Keratinocyte (primary cell): ENCODE data around the gene PCP4L1. TPM values are rescaled to one million over a fixed set of nuclear protein-coding genes. Genes with fewer than 3 reads are reported as not detected.
"Not testable (repeated sequence)": the region's sequence is repeated elsewhere in the genome, so short reads cannot be mapped to it uniquely, and the experiment has no call there.

Source experiments
- DNase-seq: peaks from one replicate; pipeline ENCODE4 v3.0.0-alpha.2; 2011; ENCODE audit warnings: low read depth, missing footprints, low spot score
- FAIRE-seq: peaks from 2 replicates; lab custom pipeline; 2011; peaks lifted over from hg19 to GRCh38; lab: Jason Lieb, UNC
- H2AFZ ChIP-seq: 2 replicates; pipeline ENCODE4 v1.6.0; 2012; ENCODE audit warnings: low read length, control low read depth, inconsistent platforms; ENCODE audit not compliant: control insufficient read depth
- H3K27ac ChIP-seq: 2 replicates; pipeline ENCODE4 v1.5.1; 2011; ENCODE audit warnings: low read length; ENCODE audit not compliant: control insufficient read depth, insufficient read depth
- H3K27me3 ChIP-seq: 3 replicates; pipeline ENCODE4 v1.6.0; 2011; ENCODE audit warnings: low read length; ENCODE audit not compliant: control insufficient read depth, insufficient read depth; ENCODE audit errors: extremely low read depth
- H3K36me3 ChIP-seq, 2 experiments: 2 replicates in 1 of 2; 3 replicates in 1 of 2; pipeline ENCODE4 v1.5.1; 2011; ENCODE audit warnings: low read length in 2 of 2, mild to moderate bottlenecking in 1 of 2; ENCODE audit not compliant: control insufficient read depth in 2 of 2, insufficient read depth in 2 of 2; ENCODE audit errors: extremely low read depth in 1 of 2
- H3K4me1 ChIP-seq: 3 replicates; pipeline ENCODE4 v1.5.1; 2011; ENCODE audit warnings: low read length; ENCODE audit not compliant: control insufficient read depth, insufficient read depth; ENCODE audit errors: extremely low read depth
- H3K4me2 ChIP-seq: 3 replicates; pipeline ENCODE4 v1.6.0; 2011; ENCODE audit warnings: low read depth, low read length; ENCODE audit not compliant: control insufficient read depth, insufficient read depth; ENCODE audit errors: extremely low read depth
- H3K4me3 ChIP-seq, 3 experiments: fragments of 200-600 bp in 1 of 3; sonication (generic) in 1 of 3; 2 replicates in 2 of 3; 3 replicates in 1 of 3; pipeline ENCODE4 v1.5.1; 2011 to 2016; ENCODE audit warnings: low read length in 3 of 3, mild to moderate bottlenecking in 3 of 3, control low read depth in 2 of 3, inconsistent platforms in 1 of 3, low read depth in 1 of 3, mixed read lengths in 1 of 3, mixed run types in 1 of 3, moderate library complexity in 1 of 3; ENCODE audit not compliant: control insufficient read depth in 2 of 3, insufficient read depth in 2 of 3; ENCODE audit errors: extremely low read depth in 1 of 3
- H3K79me2 ChIP-seq: 2 replicates; pipeline ENCODE4 v1.6.0; 2012; ENCODE audit warnings: low read length; ENCODE audit not compliant: control insufficient read depth, insufficient read depth
- H3K9ac ChIP-seq: 3 replicates; pipeline ENCODE4 v1.6.0; 2011; ENCODE audit warnings: low read length; ENCODE audit not compliant: control insufficient read depth, insufficient read depth; ENCODE audit errors: extremely low read depth
- H3K9me1 ChIP-seq: 3 replicates; pipeline ENCODE4 v1.6.0; 2011; ENCODE audit warnings: low read length; ENCODE audit not compliant: control insufficient read depth, insufficient read depth; ENCODE audit errors: extremely low read depth
- H3K9me3 ChIP-seq: 2 replicates; pipeline ENCODE4 v1.5.1; 2012; ENCODE audit warnings: low read depth, low read length; ENCODE audit not compliant: control insufficient read depth
- H4K20me1 ChIP-seq: 3 replicates; pipeline ENCODE4 v1.6.0; 2011; ENCODE audit warnings: low read length; ENCODE audit not compliant: control insufficient read depth, insufficient read depth; ENCODE audit errors: extremely low read depth
- CTCF ChIP-seq, 3 experiments: IDR thresholded peaks in 1 of 3; conservative IDR thresholded peaks in 1 of 3; optimal IDR thresholded peaks in 1 of 3; 2 replicates in 2 of 3; 3 replicates in 1 of 3; pipeline versions ENCODE3 to v1.5.1; 2011; ENCODE audit warnings: low read length in 3 of 3, mild to moderate bottlenecking in 3 of 3, moderate library complexity in 2 of 3, control low read depth in 1 of 3, inconsistent platforms in 1 of 3; ENCODE audit not compliant: insufficient read depth in 2 of 3; ENCODE audit errors: extremely low read depth in 1 of 3
- EZH2 ChIP-seq: IDR thresholded peaks from one replicate; pipeline ENCODE4 v1.6.1; 2012; ENCODE audit warnings: inconsistent platforms, mild to moderate bottlenecking, low read length, moderate library complexity
- dilution Hi-C: fragments of 300-500 bp; cut with MboI; formaldehyde crosslinking; loops from one replicate; pipeline ENCODE4 v1.7.0; 2020; ENCODE audit warnings: low sequenced_read_pairs; ENCODE audit not compliant: extremely low pct_ligation_motif_present
- polyA plus RNA-seq, 5 experiments: library from polyadenylated mRNA; depleted of rRNA in 3 of 5; stranded (reverse) in 3 of 5; stranded (forward) in 1 of 5; unstranded in 1 of 5; fragments of >200 nt; gene quantifications; 1 replicate in 1 of 5; 2 replicates in 3 of 5; 3 replicates in 1 of 5; pipeline versions ENCODE4 v1.2.1 to v1.2.3, GENCODE V29; 2011 to 2012; ENCODE audit warnings: missing spikeins in 2 of 5, low read depth in 1 of 5, low replicate concordance in 1 of 5

Gene PCP4L1
- polyA plus RNA-seq, 1 donor (not counting 4 experiments of a cell fraction or from before 2014, with no cell fraction given), result 0.04 TPM

- dilution Hi-C loops, result no loop called here
- TF ChIP-seq EZH2, result no peak
- TF ChIP-seq CTCF (optimal IDR thresholded peaks at IDR 0.05 in 1 of 3, IDR thresholded peaks at IDR 0.05 in 1 of 3, conservative IDR thresholded peaks at IDR 0.05 in 1 of 3; ENCODE audit: extremely low read depth in 1 of 3, insufficient read depth in 2 of 3, low read length in 3 of 3), result no peak
Measured at GRCh38 chr1:161313554-161314200, 55.1 kb downstream of the PCP4L1 start.

GRCh38 chr1:161314201-161314981 lies 55.8 kb downstream of the PCP4L1 start, which contains the start of gene SDHC:
SDHC (plus strand) TSS chr1:161314381; CDS start chr1:161314406, 25 bp downstream.
- H3K27ac ChIP-seq, result peak within 1 kb of the TSS; percentile 97
- peak within 1 kb of the TSS; percentile 87 to 99 (median 98) for H3K4me3 ChIP-seq
- H2AFZ ChIP-seq, result peak within 1 kb of the TSS; percentile 98
- TF ChIP-seq CTCF (optimal IDR thresholded peaks at IDR 0.05 in 1 of 3, IDR thresholded peaks at IDR 0.05 in 1 of 3, conservative IDR thresholded peaks at IDR 0.05 in 1 of 3; ENCODE audit: extremely low read depth in 1 of 3, insufficient read depth in 2 of 3, low read length in 3 of 3), result peak; percentile 58 to 79 (median 68)
- TF ChIP-seq EZH2, result no peak
- no peaks in the 10 kb centered on the region for H3K9me3 ChIP-seq
- FAIRE-seq, result peak; percentile 55
- peak within 1 kb of the TSS; percentile 99 for H3K4me2 ChIP-seq
- dilution Hi-C loops, result no loop called here
- no peaks in the 10 kb centered on the region for H3K36me3 ChIP-seq
- no peaks in the 10 kb centered on the region for H4K20me1 ChIP-seq
- H3K9me1 ChIP-seq, result no peaks in the 10 kb centered on the region
- peak within 1 kb of the TSS; percentile 98 for H3K9ac ChIP-seq
- H3K27me3 ChIP-seq, result no peaks in the 10 kb centered on the region
- peaks cover 21% of the 10 kb centered on the region for H3K79me2 ChIP-seq
- no peak for DNase-seq
- H3K4me1 ChIP-seq, result peaks cover 18% of the 10 kb centered on the region

More at GRCh38 chr1:161313554-161314200, 55.1 kb downstream of the PCP4L1 start:
- H3K4me2 ChIP-seq, result peak overlapping the region; percentile 99
- FAIRE-seq, result no peak
- H3K27me3 ChIP-seq, result no peaks in the 10 kb centered on the region
- peak overlapping the region; percentile 98 for H2AFZ ChIP-seq
- H3K9me3 ChIP-seq, result no peaks in the 10 kb centered on the region
- peak overlapping the region; percentile 98 for H3K9ac ChIP-seq
- no peak for DNase-seq
- H3K79me2 ChIP-seq, result peaks cover 21% of the 10 kb centered on the region
- no peaks in the 10 kb centered on the region for H4K20me1 ChIP-seq
- H3K4me1 ChIP-seq, result peaks cover 18% of the 10 kb centered on the region
- no peaks in the 10 kb centered on the region for H3K36me3 ChIP-seq
- H3K9me1 ChIP-seq, result no peaks in the 10 kb centered on the region
- H3K27ac ChIP-seq, result peak overlapping the region; percentile 97
- peak overlapping the region; percentile 87 to 99 (median 98) for H3K4me3 ChIP-seq

- H3K27me3 ChIP-seq, H3K9me3 ChIP-seq, H3K4me2 ChIP-seq, H3K4me3 ChIP-seq, H3K9ac ChIP-seq, H3K27ac ChIP-seq, dilution Hi-C loops, DNase-seq, H3K36me3 ChIP-seq, FAIRE-seq, H3K9me1 ChIP-seq, H2AFZ ChIP-seq, H4K20me1 ChIP-seq: not testable (repeated sequence)
- H3K4me1 ChIP-seq, result peaks cover 11% of the 10 kb centered on the region
- peaks cover 24% of the 10 kb centered on the region for H3K79me2 ChIP-seq
Measured at GRCh38 chr1:161315841-161316674, 57.5 kb downstream of the PCP4L1 start.
